Panc1 (cell line): ENCODE measurements around the gene NOTCH1. TPM values are rescaled to one million over a fixed set of nuclear protein-coding genes. Genes with fewer than 3 reads are reported as not detected.

Experiments used
- ATAC-seq: fragments of 200-7000 bp; cut with Tn5 transposase; 2 replicates; pipeline ENCODE4 v1.9.1; 2020; ENCODE audit warnings: mild to moderate bottlenecking, moderate library complexity
- BruUV-seq: library from RNA; stranded (reverse); fragments of 400-500 nt; replicated peaks from 2 replicates; lab custom pipeline; 2021; lab: Mats Ljungman, UMichigan
- CTCF ChIA-PET: fragments of 300-600 bp; sonication (Branson Sonifier 250); formaldehyde crosslinking; loops from one replicate; lab custom pipeline; 2022; ENCODE audit warnings: antibody characterized with exemption; lab: Charles Lee
- POLR2A ChIA-PET: fragments of 300-600 bp; sonication (Branson Sonifier 250); formaldehyde crosslinking; loops from one replicate; lab custom pipeline; 2022; ENCODE audit warnings: antibody characterized with exemption; lab: Charles Lee
- DNase-seq: peaks from one replicate; pipeline ENCODE4 v3.0.0-alpha.2; 2010; ENCODE audit warnings: low read depth, low spot score
- H3K27ac ChIP-seq: 2 replicates; pipeline ENCODE4 v1.5.1; 2011; ENCODE audit warnings: mild to moderate bottlenecking, low read length, inconsistent platforms
- H3K27me3 ChIP-seq: fragments of 200-500 bp; sonication (Bioruptor generic); 2 replicates; pipeline ENCODE4 v1.6.0; 2014; ENCODE audit warnings: low read length, inconsistent platforms; ENCODE audit not compliant: control insufficient read depth, insufficient read depth
- H3K36me3 ChIP-seq: fragments of 200-500 bp; sonication (Bioruptor generic); 2 replicates; pipeline ENCODE4 v1.5.1; 2014; ENCODE audit warnings: inconsistent platforms, mild to moderate bottlenecking, low read length, moderate library complexity; ENCODE audit not compliant: control insufficient read depth, insufficient read depth
- H3K4me1 ChIP-seq: 2 replicates; pipeline ENCODE4 v1.5.1; 2011; ENCODE audit warnings: inconsistent platforms, mild to moderate bottlenecking, low read length, moderate library complexity; ENCODE audit not compliant: control insufficient read depth, insufficient read depth
- H3K4me3 ChIP-seq, 2 experiments: 2 replicates each; pipeline ENCODE4 v1.5.1; 2011 to 2012; ENCODE audit warnings: low read depth in 2 of 2, low read length in 2 of 2, mild to moderate bottlenecking in 2 of 2, inconsistent platforms in 1 of 2, moderate library complexity in 1 of 2
- H3K9me3 ChIP-seq: fragments of 200-500 bp; sonication (Bioruptor generic); 2 replicates; pipeline ENCODE4 v1.5.1; 2014; ENCODE audit warnings: low read depth, mild to moderate bottlenecking, inconsistent platforms, low read length, moderate library complexity; ENCODE audit not compliant: control insufficient read depth, insufficient read depth
- POLR2AphosphoS5 ChIP-seq: IDR thresholded peaks from 2 replicates; pipeline ENCODE4 v1.6.1; 2012; ENCODE audit warnings: mild to moderate bottlenecking, low read depth, low read length, moderate library complexity
- REST ChIP-seq, 2 experiments: IDR thresholded peaks; 2 replicates each; pipeline ENCODE4 v1.6.1; 2011 to 2012; ENCODE audit warnings: low read depth in 2 of 2, control low read depth in 1 of 2, low read length in 1 of 2, mild to moderate bottlenecking in 1 of 2, moderate library complexity in 1 of 2; ENCODE audit not compliant: insufficient read depth in 1 of 2
- SIN3A ChIP-seq: IDR thresholded peaks from 2 replicates; pipeline ENCODE4 v1.6.1; 2012; ENCODE audit warnings: low read depth, mild to moderate bottlenecking, low read length, moderate library complexity, borderline replicate concordance; ENCODE audit not compliant: insufficient read depth
- TCF7L2 ChIP-seq: IDR thresholded peaks from 2 replicates; pipeline ENCODE4 v1.6.1; 2011; ENCODE audit warnings: mild to moderate bottlenecking, low read depth, low read length, inconsistent platforms
- in situ Hi-C: cut with HindIII; loops from 2 replicates; pipeline ENCODE4 v1.10.0; 2016; ENCODE audit warnings: low sequenced_read_pairs, low pct_unique_long_range_greater_than_20kb
- intact Hi-C: fragments of 100-400 bp; cut with micrococcal nuclease; formaldehyde crosslinking; loops from one replicate; pipeline ENCODE4 v1.10.0; 2022; ENCODE audit not compliant: unreplicated experiment
- total RNA-seq: library from RNA; stranded (reverse); gene quantifications from one replicate; pipeline ENCODE4 v1.2.1, GENCODE V29; 2021; ENCODE audit not compliant: unreplicated experiment
- TF ChIP-seq, protein P1 (sequence below): fragments of 450-650 bp; IDR thresholded peaks from 2 replicates; pipeline ENCODE4 v1.5.1; 2017; ENCODE audit warnings: mild to moderate bottlenecking

Gene NOTCH1
- total RNA-seq, 1 experiment from 2014 or later, result 13.4 TPM

- BruUV-seq, result no TSS peak
- Histone ChIP-seq H3K4me1 (no peaks in the 10 kb centered on the region), H3K27ac (no peak overlapping the region), H3K9me3 (no peaks in the 10 kb centered on the region), H3K27me3 (no peaks in the 10 kb centered on the region), H3K4me3 (no peak overlapping the region), H3K36me3 (peaks cover 5% of the 10 kb centered on the region)
- CTCF ChIA-PET, result no interaction called here
- intact Hi-C loops (no loop called here), in situ Hi-C loops (no loop called here)
- peak; percentile 43; the same call in 1 of the 2 replicates for ATAC-seq
- no peak for TF ChIP-seq TCF7L2
- TF ChIP-seq, protein P1, sequence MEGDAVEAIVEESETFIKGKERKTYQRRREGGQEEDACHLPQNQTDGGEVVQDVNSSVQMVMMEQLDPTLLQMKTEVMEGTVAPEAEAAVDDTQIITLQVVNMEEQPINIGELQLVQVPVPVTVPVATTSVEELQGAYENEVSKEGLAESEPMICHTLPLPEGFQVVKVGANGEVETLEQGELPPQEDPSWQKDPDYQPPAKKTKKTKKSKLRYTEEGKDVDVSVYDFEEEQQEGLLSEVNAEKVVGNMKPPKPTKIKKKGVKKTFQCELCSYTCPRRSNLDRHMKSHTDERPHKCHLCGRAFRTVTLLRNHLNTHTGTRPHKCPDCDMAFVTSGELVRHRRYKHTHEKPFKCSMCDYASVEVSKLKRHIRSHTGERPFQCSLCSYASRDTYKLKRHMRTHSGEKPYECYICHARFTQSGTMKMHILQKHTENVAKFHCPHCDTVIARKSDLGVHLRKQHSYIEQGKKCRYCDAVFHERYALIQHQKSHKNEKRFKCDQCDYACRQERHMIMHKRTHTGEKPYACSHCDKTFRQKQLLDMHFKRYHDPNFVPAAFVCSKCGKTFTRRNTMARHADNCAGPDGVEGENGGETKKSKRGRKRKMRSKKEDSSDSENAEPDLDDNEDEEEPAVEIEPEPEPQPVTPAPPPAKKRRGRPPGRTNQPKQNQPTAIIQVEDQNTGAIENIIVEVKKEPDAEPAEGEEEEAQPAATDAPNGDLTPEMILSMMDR, result no peak
- no peak for TF ChIP-seq POLR2AphosphoS5
- TF ChIP-seq REST (IDR thresholded peaks at IDR 0.05; ENCODE audit: insufficient read depth in 1 of 2, low read depth in 2 of 2, low read length in 1 of 2), result no peak
- TF ChIP-seq SIN3A, result no peak
- POLR2A ChIA-PET, result no interaction called here
- DNase-seq, result no peak
Observed at GRCh38 chr9:136455043-136456002, 90.5 kb downstream of the NOTCH1 start.

GRCh38 chr9:136454026-136454796, 91.6 kb downstream of the NOTCH1 start:
- no peak for DNase-seq
- Histone ChIP-seq H3K27ac (no peak overlapping the region), H3K27me3 (no peaks in the 10 kb centered on the region), H3K4me1 (no peaks in the 10 kb centered on the region), H3K4me3 (no peak overlapping the region), H3K36me3 (peaks cover 3% of the 10 kb centered on the region), H3K9me3 (no peaks in the 10 kb centered on the region)
- in situ Hi-C loops (no loop called here), intact Hi-C loops (no loop called here)
- no TSS peak for BruUV-seq
- ChIA-PET CTCF (interaction anchor here (0.5 kb wide), 1 partner anchor 187 kb away, joined by 4 read pairs; no protein-coding TSS in a partner anchor), POLR2A (no interaction called here)
- TF ChIP-seq POLR2AphosphoS5, result no peak
- no peak for TF ChIP-seq REST (IDR thresholded peaks at IDR 0.05; ENCODE audit: insufficient read depth in 1 of 2, low read depth in 2 of 2, low read length in 1 of 2)
- no peak for TF ChIP-seq SIN3A
- TF ChIP-seq, protein P1, result no peak
- TF ChIP-seq TCF7L2, result no peak
- no peak for ATAC-seq
